Heart right ventricle (tissue), 16 donors: Measurements from ENCODE around the gene TLE2. TPM values are rescaled to one million over a fixed set of nuclear protein-coding genes. Genes with fewer than 3 reads are reported as not detected.

ENCODE experiments used
- ATAC-seq, 8 donors: fragments of 200-7000 bp; cut with Tn5 transposase; one replicate each; pipeline ENCODE4 v1.9.1; 2020; ENCODE audit warnings: mild to moderate bottlenecking in 8 of 8, moderate library complexity in 8 of 8, moderate number of reproducible peaks in 1 of 8
- DNase-seq, 2 donors: peaks; one replicate each; pipeline ENCODE4 v3.0.0-alpha.2; 2020
- H3K27ac ChIP-seq, 10 donors: fragments of 200-600 bp; sonication (generic) in 2 of 10; one replicate each; pipeline versions ENCODE4 v1.5.0 to v1.8.0; 2020 to 2022; ENCODE audit warnings: mild to moderate bottlenecking in 3 of 10
- H3K27me3 ChIP-seq, 7 donors: fragments of 200-600 bp; one replicate each; pipeline ENCODE4 v1.8.0; 2021 to 2022; ENCODE audit warnings: mild to moderate bottlenecking in 2 of 7
- H3K36me3 ChIP-seq, 9 donors: fragments of 200-600 bp; sonication (generic) in 1 of 9; one replicate each; pipeline versions ENCODE4 v1.5.0 to v1.8.0; 2020 to 2022; ENCODE audit warnings: mild to moderate bottlenecking in 2 of 9
- H3K4me1 ChIP-seq, 9 donors: fragments of 200-600 bp; sonication (generic) in 1 of 9; one replicate each; pipeline versions ENCODE4 v1.5.0 to v1.8.0; 2020 to 2022; ENCODE audit warnings: mild to moderate bottlenecking in 4 of 9
- H3K4me3 ChIP-seq, 10 donors: fragments of 200-600 bp; sonication (generic) in 2 of 10; one replicate each; pipeline versions ENCODE4 v1.5.0 to v1.8.0; 2020 to 2022; ENCODE audit warnings: mild to moderate bottlenecking in 7 of 10, moderate library complexity in 2 of 10
- H3K9me3 ChIP-seq, 11 donors: fragments of 200-600 bp in 10 of 11; sonication (generic) in 2 of 11; one replicate each; pipeline versions ENCODE4 v1.5.0 to v1.8.0; 2013 to 2022; ENCODE audit warnings: mild to moderate bottlenecking in 2 of 11, control low read depth in 1 of 11, moderate library complexity in 1 of 11
- WGBS, 2 donors: extraction: QIAGEN DNeasy Blood & Tissue Kit; methylation state at CpG; one replicate each; pipeline ENCODE4 v1.1.7; 2013; ENCODE audit warnings: inconsistent platforms in 1 of 2; 5-methylcytosine and 5-hydroxymethylcytosine counted together
- intact Hi-C, 10 donors: fragments of 100-400 bp; cut with DNase I; formaldehyde crosslinking; loops; one replicate each; pipeline versions ENCODE4 v1.11.1 to v1.14.2; 2022
- polyA plus RNA-seq, 2 donors: library from polyadenylated mRNA; stranded (reverse); fragments of 200-250 nt; gene quantifications; one replicate each; pipeline ENCODE4 v1.2.3, GENCODE V29; 2013
- total RNA-seq, 10 donors: library from RNA; stranded (reverse); fragmentation: NEBNext Ultra II Directional in 3 of 10; extraction: Animal tissue kit (Norgen Biotek cat#: 25700) in 3 of 10; gene quantifications; one replicate each; pipeline versions ENCODE4 v1.2.1 to v1.2.4, GENCODE V29; 2021 to 2023
- TF ChIP-seq, protein P1 (sequence below), 9 donors: fragments of 200-600 bp; sonication (generic) in 2 of 9; IDR thresholded peaks; one replicate each; pipeline versions ENCODE4 v1.5.0 to v1.8.0; 2021 to 2022; ENCODE audit warnings: antibody characterized with exemption in 9 of 9, mild to moderate bottlenecking in 5 of 9, moderate library complexity in 1 of 9
- donor health status: Arrhythmogenic right ventricular cardiomyopathy.
- donor health status: ischemic (EF 13 %, LVEDD 7.1; RV severe dilation, severe dysfunction).
- donor health status: healthy with polysubstance abuse.
- donor health status: DM: no; HTN: yes; CAD: no.
- donor health status: DM: no; HTN: no; CAD: no.
- donor health status: ischemic (EF 25% LVEDD 6.9; RV normal size, moderate dysfunction).
- donor health status: ischemic (EF 25% LVEDD 5.7; RV mildly dilated, moderate dysfunction).
- donor health status: healthy.
- donor health status: DM: yes; HTN: yes; CAD: no.
- donor health status: Ischemic cardiomyopathy.
- donor health status: ischemic (EF 35%, LVEDD 5.7; RV mildly dilated, moderate dysfunction).
- donor health status: nonischemic (EF 11% LVEDD 7.7; RV severe dilation, severe dysfunction).
- donor health status: DM: yes; HTN: yes; CAD: no.
- donor health status: PGD.
- donor health status: ischemic (EF 29% LVEDD 5.4; RV normal size, mild dysfunction).
- donor health status: nonischemic (EF 23%, LVEDD 6.1; RV moderate dilation, normal function).

The TLE2 gene
- total and polyA plus RNA-seq, 12 donors: 28.2 to 64.5 (median 39.9) TPM

DNA sequence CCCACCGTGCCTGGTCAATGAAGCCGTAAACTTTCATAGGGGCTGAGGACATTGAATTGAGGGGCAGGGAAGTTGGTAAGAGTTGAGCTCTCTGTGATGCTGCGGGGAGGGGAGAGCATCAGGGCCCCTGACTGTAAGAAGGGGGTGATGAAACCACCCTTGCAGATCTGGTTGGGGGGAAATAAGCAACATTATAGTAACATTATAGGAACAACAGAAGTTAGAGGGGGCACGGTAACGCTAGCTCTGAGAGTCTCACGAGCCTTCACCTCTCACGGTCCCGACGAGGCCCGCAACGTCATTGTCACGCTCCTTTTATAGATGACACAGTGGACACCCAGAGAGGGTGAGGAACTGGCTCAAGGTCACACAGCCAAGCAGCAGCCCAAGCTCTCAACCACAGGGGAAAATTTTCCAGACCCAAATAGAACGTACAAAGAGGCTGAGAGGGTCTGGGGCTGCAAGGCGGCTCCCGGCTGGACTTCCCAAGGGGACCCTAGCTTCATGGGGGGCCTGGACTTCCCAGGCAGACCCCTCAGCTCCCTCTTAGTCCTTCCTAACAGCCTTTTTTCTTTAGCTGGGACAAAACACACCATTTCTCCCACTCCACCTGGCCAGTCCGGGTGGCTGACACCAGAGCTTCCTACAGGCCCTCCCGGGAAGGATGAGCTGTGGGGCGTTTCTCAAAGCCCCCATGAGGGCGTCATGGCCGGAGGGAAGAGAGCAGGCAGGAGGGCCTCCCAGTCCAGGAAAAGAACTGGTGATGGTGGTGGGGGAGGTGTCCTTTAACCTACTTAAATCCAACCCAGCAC is 29.1 kb upstream of the TLE2 start:
- peaks cover 14 to 71% (median 55%) of the 10 kb centered on the region in 9 donors for H3K4me1 ChIP-seq
- DNase-seq (no peak), ATAC-seq (no peak)
- peak overlapping the region in 3 of 10 donors; percentile 18 to 22 (median 21) for H3K4me3 ChIP-seq
- H3K9me3 ChIP-seq: no peaks in the 10 kb centered on the region
- peaks cover 6 to 80% (median 52%) of the 10 kb centered on the region in 9 donors for H3K36me3 ChIP-seq
- WGBS, 2 donors: 71 to 74% methylated on average over 20 of the region's 20 CpGs
- H3K27ac ChIP-seq: peak overlapping the region; percentile 38 to 100 (median 82)
- TF ChIP-seq, protein P1, sequence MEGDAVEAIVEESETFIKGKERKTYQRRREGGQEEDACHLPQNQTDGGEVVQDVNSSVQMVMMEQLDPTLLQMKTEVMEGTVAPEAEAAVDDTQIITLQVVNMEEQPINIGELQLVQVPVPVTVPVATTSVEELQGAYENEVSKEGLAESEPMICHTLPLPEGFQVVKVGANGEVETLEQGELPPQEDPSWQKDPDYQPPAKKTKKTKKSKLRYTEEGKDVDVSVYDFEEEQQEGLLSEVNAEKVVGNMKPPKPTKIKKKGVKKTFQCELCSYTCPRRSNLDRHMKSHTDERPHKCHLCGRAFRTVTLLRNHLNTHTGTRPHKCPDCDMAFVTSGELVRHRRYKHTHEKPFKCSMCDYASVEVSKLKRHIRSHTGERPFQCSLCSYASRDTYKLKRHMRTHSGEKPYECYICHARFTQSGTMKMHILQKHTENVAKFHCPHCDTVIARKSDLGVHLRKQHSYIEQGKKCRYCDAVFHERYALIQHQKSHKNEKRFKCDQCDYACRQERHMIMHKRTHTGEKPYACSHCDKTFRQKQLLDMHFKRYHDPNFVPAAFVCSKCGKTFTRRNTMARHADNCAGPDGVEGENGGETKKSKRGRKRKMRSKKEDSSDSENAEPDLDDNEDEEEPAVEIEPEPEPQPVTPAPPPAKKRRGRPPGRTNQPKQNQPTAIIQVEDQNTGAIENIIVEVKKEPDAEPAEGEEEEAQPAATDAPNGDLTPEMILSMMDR (IDR thresholded peaks at IDR 0.05): no peak
- H3K27me3 ChIP-seq: no peaks in the 10 kb centered on the region
- intact Hi-C loops: no loop called here

DNA sequence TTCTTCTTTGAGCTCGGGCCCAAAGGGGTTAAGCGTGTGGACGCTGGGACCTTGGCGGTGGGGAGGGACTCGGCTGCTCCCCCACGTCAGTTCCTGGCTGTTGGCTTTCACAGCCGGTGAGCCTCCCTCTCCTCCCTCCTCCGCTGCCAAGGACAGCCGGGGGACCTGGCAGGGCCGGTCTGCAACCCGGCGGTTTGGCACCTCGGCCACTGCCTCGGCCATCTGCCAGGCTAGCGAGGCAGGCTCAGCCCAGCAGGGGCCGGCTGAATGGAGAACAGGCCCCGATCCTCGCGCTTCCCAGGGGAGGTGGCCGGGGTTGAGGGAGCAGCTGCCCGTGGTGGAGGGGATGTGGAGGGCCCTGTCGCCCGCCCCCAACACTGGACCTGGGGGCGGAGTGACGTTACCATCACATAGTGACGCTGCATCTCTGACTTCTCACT is 28.2 kb upstream of the TLE2 start:
- intact Hi-C loops: loop anchor here in 1 of 10 donors (2.0 kb wide), 1 partner anchor 20 kb away; no protein-coding TSS in a partner anchor
- WGBS, 2 donors: 14 to 21% methylated on average over 26 of the region's 26 CpGs
- DNase-seq (peak; percentile 86 to 91), ATAC-seq (peak; percentile 62 to 86 (median 76))
- H3K4me1 ChIP-seq: peaks cover 12 to 64% (median 49%) of the 10 kb centered on the region in 9 donors
- peaks cover 6 to 88% (median 52%) of the 10 kb centered on the region in 9 donors for H3K36me3 ChIP-seq
- TF ChIP-seq, protein P1 (IDR thresholded peaks at IDR 0.05): peak in 1 of 9 donors; percentile 18
- H3K4me3 ChIP-seq: peak overlapping the region in 5 of 10 donors; percentile 5 to 22 (median 18)
- H3K27me3 ChIP-seq: no peaks in the 10 kb centered on the region
- H3K27ac ChIP-seq: peak overlapping the region; percentile 38 to 100 (median 82)
- no peaks in the 10 kb centered on the region for H3K9me3 ChIP-seq

DNA sequence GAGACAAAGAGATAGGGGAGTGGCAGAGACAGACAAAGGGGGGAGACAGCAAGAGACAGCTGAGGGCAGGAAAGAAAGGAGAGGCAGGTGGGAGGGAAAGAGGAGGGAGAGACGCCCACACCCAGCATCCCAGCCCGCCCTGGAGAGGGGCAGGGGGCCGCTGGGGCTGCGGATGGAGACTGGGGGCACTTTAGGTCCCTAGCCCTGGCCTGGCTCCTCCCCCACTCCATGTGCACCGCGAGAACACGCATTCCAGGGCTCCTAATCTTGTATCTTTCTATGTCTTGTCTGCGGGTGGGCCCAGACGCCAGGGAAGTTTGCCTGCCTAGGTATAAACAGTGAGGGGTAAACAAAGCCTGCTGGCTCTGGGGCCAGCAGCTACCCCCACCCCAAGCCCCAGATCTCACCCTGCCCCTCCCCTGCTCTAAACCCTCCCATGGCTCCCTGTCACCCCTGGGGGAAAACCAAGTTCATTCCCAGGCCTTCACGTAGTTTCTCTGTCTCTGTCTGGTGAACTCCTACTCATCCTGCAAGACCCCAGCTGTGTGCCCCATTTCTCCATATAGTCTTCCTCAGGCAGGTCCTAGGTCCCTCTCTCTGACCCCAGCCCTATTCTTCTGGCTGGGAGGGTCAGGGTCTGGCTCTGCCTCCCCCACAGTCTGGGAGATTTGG is 27.5 kb upstream of the TLE2 start:
- Histone ChIP-seq H3K4me1 (peaks cover 12 to 64% (median 49%) of the 10 kb centered on the region in 9 donors), H3K9me3 (no peaks in the 10 kb centered on the region), H3K36me3 (peaks cover 6 to 88% (median 52%) of the 10 kb centered on the region in 9 donors), H3K27ac (peak overlapping the region in 9 of 10 donors; percentile 50 to 100 (median 82)), H3K4me3 (peak overlapping the region in 3 of 10 donors; percentile 5 to 22 (median 18)), H3K27me3 (no peaks in the 10 kb centered on the region)
- 57 to 62% methylated on average over 9 to 10 of the region's 10 CpGs for WGBS, 2 donors
- DNase-seq (no peak), ATAC-seq (no peak)
- TF ChIP-seq, protein P1 (IDR thresholded peaks at IDR 0.05): no peak
- intact Hi-C loops: loop anchor here in 1 of 10 donors (2.0 kb wide), 1 partner anchor 20 kb away; no protein-coding TSS in a partner anchor
